ENCODE results near the gene BCL11A. TPM values are rescaled to one million over a fixed set of nuclear protein-coding genes. Genes with fewer than 3 reads are reported as not detected.

Gene BCL11A
- total and polyA plus RNA-seq, 2 of the 13 experiments (the other 11 are each of a cell fraction or from before 2014, with no cell fraction given) = not detected

- TF ChIP-seq AKNA (CRISPR knock-in tag; IDR thresholded peaks at IDR 0.05; ENCODE audit: borderline replicate concordance) (no peak), RNF219 (CRISPR knock-in tag; IDR thresholded peaks at IDR 0.05) (no peak), BRCA1 (CRISPR knock-in tag; IDR thresholded peaks at IDR 0.05) (0 out of 2 replicates have a peak, but pooled peaks have one; percentile 43), KLF15 (CRISPR knock-in tag; IDR thresholded peaks at IDR 0.05; ENCODE audit: borderline replicate concordance) (no peak), ZBTB46 (CRISPR knock-in tag; IDR thresholded peaks at IDR 0.05; ENCODE audit: borderline replicate concordance) (no peak), ZNF770 (CRISPR knock-in tag; IDR thresholded peaks at IDR 0.05) (no peak), ZNF530 (CRISPR knock-in tag; IDR thresholded peaks at IDR 0.05; ENCODE audit: low read depth) (no peak), IKZF5 (CRISPR knock-in tag; IDR thresholded peaks at IDR 0.05) (peak; percentile 82), HINFP (CRISPR knock-in tag; IDR thresholded peaks at IDR 0.05; ENCODE audit: low read depth) (no peak), ARNTL (CRISPR knock-in tag; IDR thresholded peaks at IDR 0.05) (no peak), KDM5A (IDR thresholded peaks at IDR 0.05; ENCODE audit: borderline replicate concordance, low read length) (no peak), ZNF607 (CRISPR knock-in tag; IDR thresholded peaks at IDR 0.05; ENCODE audit: borderline replicate concordance) (no peak), ZNF431 (CRISPR knock-in tag; IDR thresholded peaks at IDR 0.05; ENCODE audit: borderline replicate concordance, low read depth) (no peak)
These were observed 73.2 kb downstream of the BCL11A start (continued) for GRCh38 chr2:60480089-60480773.

Data from HepG2 (cell line).